ENCODE results near the gene DNAH5.

Gene DNAH5

DNA sequence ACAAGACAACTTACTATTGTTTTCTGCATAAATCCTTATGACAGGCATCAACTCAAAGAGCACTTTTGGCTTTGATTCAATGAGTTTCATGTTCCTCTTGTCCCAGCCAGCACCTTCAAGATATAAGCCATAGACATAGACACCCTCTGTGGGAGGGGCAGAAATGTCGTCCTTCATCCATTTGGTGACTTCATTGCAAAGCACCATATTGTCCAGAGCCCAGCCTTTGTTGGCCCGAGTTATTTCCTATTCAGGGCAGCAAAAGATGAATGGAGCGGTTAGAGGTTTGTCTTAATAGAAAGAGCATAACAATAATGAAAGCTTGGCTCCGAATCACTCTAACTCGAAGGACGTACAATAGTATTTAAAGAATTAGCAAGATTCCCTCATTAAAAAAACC, 243.9 kb downstream of the DNAH5 start:
- no peak for DNase-seq (ENCODE audit: low spot score)

DNA sequence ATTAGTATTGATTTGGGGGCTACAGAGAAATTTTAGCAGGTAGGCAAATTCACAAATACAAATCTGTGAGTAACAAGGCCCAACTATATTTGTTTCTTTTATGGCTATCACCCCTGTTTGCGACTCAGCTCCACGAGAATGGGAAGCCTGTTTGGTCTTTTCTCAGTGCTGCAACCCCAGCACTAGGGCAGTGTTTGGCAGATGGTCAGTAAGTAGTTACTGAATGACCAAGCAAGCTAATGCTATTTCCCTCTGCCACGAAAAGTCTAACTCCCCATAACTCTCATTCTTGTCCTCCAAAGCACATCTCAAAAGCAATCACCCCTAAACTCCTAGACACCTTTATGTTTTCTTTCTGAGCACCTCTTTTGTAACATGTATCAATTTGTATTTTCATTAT, 245.6 kb downstream of the DNAH5 start:
- DNase-seq (ENCODE audit: low spot score), result no peak

DNA sequence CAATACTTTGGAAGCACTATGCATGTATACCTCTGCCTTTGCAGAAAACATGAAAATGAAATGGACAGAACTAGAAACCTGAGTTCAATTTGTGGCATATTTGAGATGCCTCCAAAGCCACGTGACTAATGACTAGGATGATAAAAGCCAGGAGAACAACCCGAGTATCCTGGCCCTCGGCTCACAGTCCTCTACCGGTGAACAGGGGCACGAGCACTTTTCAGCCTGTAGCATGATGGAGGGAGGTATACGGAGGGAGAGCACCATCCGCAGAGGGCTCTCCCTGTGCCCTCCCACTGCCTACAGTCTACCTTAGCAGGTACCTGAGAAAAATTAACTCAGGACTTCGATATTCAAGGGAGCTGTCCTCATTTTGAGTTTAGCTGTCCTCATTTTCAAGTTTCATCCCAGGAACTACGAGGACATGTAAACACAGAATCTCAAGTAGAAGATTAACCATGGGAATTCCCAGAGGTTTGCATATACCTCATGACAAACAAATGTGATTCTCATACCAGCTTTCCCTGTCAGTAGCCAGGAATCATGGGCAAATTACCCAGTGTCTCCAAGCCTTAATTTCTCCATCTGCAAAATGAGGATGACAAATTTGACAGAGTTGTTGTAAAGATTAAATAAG, 249.3 kb downstream of the DNAH5 start:
- no peak for DNase-seq (ENCODE audit: low spot score)

DNA sequence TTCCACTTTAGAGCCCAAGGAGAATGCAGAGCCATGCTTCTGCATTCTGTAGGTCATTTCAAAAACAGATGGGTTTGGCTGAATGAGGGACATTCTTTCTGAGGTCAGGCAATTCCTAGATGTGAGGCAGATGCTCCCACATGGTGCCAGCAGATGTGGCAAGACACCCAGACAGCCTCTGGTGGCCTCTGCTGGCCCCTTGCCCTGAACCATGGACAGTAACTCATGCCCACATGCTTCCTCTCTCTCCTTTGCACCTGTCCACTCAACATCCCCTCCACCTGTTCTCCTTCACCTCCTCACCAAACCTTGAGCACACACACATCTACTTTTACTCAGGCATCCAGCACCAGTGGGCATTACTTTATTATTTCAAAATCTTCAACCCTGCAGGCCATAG, 252.3 kb downstream of the DNAH5 start:
- no peak for DNase-seq (ENCODE audit: low spot score)

DNA sequence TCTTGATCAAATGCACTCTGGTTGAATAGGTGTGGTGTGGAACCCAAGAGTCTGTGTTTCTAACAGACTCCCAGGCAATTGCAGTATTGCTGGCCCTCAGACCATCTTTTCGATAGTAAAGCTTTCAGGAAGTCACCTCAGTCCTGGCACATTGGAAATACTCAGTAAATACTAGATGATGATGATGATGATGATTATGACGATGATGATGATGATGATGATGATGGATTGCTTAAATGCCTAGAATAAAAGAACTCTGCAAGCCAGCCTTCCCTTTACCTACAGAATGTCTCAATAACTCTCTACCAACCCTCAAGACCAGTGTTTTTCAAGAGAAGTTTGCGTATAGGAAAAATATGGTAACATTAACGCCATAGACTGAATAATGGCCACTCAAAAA, 268.0 kb downstream of the DNAH5 start:
- DNase-seq (ENCODE audit: low spot score), result no peak

DNA sequence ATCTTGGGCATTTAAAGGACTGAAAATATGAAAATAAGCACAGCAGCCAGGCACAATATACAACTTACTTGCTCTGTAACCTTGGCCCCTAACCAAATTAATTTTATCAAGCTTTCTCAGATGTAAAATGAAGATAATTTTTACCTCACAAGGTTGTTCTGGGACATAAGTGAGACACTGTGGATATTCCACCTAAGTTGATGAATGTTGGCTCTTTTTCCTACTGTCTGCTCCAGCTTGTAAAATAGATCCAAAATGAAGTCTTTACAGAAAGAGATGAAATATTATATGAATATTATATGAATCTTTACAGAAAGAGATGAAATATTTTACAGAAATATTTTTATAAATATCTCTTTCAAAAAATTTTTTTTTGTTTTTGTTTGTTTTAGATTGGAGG, 270.1 kb downstream of the DNAH5 start:
- DNase-seq (ENCODE audit: low spot score), result no peak

DNA sequence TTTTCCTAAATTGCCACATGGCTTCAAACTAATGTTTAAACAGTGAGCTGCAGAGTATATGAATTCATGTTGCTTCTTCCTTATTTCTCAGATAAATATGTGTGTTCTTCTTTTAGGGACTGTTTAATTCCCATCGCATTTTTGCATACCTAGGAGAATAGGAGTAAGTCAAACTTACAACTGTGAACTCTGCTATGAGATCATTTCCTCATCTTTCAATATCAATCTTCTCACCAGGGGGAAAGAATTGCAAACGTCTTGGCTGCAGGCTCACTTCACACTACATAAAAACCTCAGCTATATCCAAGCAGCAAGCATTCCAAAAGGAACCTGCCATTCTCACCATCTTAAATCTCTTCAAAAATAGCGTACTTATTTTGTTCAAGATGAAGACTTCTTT, 271.0 kb downstream of the DNAH5 start:
- no peak for DNase-seq (ENCODE audit: low spot score)

DNA sequence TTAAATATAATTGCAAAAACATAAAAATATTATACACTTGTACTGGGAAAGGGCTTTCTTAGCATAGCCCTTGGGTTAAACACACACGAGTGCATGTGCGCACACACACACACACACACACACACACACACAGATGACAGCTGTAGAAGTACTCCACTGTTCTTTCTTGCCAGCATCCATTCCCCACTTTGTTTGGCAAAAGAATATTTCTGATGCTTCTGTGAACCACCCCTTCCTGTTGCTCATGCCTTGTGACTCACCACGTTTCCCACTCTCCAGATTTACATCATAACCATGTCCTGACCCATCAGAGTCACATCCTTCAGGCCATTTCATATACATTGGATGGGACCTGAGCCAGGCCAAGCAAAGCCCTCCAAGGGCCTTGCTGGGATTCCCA, 280.1 kb downstream of the DNAH5 start:
- no peak for DNase-seq (ENCODE audit: low spot score)

DNA sequence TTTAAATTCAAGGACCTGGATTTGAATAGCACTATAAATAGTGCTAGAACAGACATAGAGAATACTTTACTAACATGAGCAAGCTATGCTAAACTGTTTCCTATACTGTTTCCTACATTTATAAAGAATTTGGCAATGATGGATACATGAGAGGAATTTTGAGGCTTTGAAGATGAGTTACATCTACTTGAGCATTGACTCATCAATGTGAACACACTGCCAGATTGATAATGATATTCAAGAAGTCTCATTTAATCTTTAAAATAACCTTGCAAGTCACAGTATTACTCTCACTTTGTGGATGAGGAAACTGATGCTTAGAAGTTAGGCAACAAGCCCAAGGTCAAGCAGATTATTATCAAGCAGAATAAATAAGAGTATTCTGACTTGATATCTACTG, 281.9 kb downstream of the DNAH5 start:
- DNase-seq (ENCODE audit: low spot score), result no peak

DNA sequence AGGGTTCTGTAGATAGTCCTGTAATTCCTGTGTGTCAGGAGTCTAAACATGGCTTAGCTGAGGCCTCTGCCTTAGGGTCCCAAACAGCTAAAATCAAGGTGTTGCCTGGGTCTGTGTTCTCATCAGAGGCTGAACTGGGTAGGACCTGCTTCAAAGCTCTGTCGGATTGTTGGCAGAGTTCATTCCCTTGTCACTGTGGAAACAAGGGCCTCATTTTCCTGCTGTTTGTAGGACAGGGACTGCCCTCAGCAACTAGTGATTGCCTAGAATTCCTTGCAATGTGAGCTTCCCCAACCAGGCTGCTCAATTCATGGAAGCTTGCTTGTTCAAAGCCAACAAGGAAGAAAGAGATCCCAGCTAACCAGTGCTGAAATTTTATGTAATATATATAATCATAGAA, 283.2 kb downstream of the DNAH5 start:
- no peak for DNase-seq (ENCODE audit: low spot score)

DNA sequence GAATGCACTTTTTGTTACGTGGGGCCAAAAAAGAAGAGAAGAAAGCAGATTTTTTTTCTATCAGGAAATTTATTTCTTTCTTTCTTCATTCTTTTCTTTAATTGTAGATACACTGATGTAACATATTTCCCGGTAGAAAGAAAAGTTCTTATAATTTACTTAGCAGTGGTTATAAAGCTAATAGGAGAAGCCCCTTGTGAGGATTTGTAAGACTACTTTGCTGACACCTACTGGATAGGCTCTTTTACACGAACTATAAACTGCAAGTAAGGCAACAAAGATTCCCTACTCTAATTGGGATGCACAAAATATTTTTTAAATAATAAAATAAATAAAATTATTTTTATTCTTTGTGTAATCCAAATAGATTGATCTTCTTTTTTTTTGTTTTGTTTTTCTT, 284.4 kb downstream of the DNAH5 start:
- no peak for DNase-seq (ENCODE audit: low spot score)

DNA sequence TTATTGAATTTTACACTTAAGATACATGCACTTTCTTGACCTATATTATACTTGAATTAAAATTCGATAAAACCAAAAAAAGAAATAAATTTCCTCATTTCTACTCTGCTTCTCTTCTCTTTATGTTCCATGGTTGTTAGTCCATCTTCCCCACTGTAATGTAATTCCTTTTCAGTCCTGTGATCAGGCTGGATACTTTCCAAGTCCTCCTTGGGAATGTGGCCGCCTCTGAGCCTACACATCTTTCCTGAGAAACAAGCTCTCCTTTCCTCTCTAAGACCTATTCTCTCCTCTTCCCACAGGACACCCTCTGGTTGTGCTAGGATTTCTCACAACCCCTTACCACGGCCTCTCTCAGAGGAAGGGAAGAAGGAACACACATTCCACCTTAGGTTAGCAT, 285.1 kb downstream of the DNAH5 start:
- no peak for DNase-seq (ENCODE audit: low spot score)

DNA sequence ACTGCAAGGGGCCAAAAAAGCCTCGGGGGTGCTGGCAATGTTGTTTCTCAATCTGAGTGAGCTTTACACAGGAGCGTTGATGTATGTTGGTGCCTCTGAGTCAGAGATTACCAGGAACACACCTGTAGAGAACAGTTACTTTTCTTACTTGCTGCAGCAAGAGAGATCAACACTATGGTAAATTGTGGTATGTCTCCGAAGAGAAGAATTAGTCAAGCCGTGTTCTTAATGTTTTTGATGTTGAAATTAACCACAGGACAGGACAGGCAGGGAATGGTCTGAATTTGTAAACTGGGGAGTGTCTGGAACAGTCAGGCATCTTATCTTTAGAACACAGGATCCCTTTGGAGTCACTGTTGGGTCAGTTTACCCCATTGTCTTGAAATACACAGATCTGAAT, 285.7 kb downstream of the DNAH5 start:
- no peak for DNase-seq (ENCODE audit: low spot score)

DNA sequence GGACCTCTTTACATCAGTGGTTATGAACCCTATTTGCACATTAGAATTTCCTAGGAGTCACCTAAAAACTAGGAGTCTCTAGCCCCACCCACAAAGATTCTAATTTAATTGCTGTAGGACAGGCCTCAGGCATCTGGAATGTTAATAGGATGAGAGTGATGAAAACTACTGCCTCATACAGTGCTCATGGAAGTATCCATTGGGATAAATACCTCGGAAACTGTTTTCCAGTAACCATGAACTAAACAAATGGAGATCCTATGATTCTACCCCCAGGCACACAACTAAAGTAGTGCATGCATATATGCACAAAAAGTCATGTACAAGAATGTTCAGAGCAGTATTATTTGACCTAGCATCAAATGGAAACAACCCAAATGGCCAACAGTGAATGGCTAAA, 286.3 kb downstream of the DNAH5 start:
- no peak for DNase-seq (ENCODE audit: low spot score)

DNA sequence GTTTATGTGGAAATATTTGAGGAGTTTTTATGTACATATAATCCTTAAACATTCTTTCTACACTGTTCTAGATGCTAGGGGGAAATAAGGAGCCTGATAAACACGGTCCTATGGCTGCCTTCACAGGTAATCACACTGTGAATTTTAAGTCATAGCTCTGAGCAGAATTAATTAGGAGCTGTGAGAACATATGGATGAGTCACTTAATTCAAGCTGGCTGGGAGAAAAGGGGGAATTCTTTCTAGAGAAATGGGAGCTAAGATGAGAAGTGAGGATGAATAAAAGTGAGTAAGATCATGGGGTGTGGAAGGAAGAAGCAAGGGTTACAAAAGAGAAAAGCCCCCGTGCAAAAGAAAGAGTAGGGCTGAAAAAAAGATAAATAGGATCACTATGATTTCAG, 290.8 kb downstream of the DNAH5 start:
- no peak for DNase-seq (ENCODE audit: low spot score)

DNA sequence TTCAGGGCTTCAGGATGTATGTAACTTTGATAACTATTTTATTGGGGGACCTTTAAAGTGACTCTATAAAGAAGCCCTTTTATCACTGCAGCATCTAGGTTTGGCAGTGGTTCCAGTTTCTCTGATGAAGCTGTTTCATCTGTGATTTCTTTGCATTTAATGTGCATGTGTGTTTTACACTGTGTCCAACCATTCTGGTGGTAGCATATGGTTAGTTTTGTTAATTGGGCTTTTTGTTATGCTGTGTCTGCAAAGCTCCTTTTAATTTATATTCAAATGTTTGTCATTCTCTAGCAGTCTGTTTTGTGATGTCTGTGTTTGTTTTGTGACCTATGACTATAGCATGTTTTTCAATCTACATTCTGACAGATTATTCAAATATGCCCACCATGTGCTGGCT, 294.8 kb downstream of the DNAH5 start:
- no peak for DNase-seq (ENCODE audit: low spot score)

DNA sequence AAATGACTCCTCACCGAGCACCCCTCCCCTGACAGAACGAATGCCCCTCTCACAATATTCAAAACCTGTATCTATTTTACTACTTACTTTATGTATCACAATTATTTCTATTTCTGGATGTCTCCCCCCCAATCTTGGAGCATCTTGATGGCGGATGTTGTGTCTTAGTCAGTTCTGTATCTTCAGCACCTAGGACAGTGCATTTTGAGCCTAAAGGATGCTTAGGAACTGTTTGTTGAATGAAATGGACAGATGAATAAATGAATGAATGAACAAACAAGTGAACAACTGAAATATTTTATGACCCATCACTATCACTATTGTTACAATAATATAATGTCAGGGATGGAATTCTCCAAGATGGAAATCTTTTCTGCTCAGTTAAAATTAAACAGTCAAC, 295.7 kb downstream of the DNAH5 start:
- DNase-seq (ENCODE audit: low spot score), result no peak

DNA sequence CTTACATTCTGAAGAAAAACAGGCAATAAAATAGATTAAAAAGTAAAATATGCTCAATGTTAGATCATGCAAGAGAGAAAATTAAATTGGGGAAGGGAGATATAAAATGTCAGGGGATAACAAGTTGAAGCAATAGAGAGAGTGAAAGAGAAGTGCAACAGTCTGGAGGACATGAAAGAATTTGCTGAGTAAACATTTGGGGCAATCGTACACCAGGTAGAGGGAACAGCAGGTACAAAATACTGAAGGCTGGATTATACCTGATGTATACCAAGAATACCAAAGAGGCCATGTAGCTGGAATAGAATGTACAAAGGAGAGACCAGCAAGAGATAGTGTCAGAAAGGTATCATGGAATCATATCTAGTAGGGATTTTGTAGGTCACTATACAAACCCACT, 300.8 kb downstream of the DNAH5 start:
- DNase-seq (ENCODE audit: low spot score), result no peak

DNA sequence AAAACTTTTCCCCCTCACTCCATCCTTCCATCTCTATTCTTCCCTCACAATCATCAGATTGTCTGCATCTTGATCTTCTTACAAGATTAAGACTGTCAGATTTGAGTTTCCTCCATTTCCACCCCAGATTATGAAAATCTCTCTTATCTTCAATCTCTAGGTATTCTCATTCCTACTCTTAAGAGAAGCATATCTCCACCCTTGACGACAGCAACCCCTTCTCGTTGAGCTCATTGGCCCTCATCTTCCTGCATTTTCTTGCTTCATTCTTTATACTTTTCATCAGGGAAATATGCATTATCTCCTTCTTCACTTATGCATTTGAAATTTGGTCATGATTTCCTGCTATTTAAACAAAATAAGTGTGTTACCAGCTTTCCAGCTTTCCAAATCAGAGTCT, 301.3 kb downstream of the DNAH5 start:
- DNase-seq (ENCODE audit: low spot score), result no peak
